H1 (cell line): ENCODE measurements around the gene LIAS. TPM values are rescaled to one million over a fixed set of nuclear protein-coding genes. Genes with fewer than 3 reads are reported as not detected.

ENCODE experiments used
- CHD1 ChIP-seq: IDR thresholded peaks from 2 replicates; pipeline ENCODE4 v1.6.1; 2012; ENCODE audit warnings: low read depth, low read length, improper control_type of control experiment
- SIN3A ChIP-seq, 2 experiments: IDR thresholded peaks in 1 of 2; conservative IDR thresholded peaks in 1 of 2; 2 replicates each; pipeline ENCODE4 v1.6.1; 2011 to 2012; ENCODE audit warnings: low read length in 2 of 2, improper control_type of control experiment in 1 of 2, low read depth in 1 of 2, mild to moderate bottlenecking in 1 of 2
- SP4 ChIP-seq: IDR thresholded peaks from 2 replicates; pipeline ENCODE4 v1.6.1; 2012; ENCODE audit warnings: low read length, inconsistent platforms
- polyA plus RNA-seq, 7 experiments: library from polyadenylated mRNA; depleted of rRNA in 3 of 7; stranded (reverse) in 5 of 7; unstranded in 2 of 7; fragments of >200 nt in 5 of 7; fragments of 200-250 nt in 2 of 7; gene quantifications; 1 replicate in 5 of 7; 2 replicates in 1 of 7; 4 replicates in 1 of 7; pipeline versions ENCODE4 v1.2.1 to v1.2.3, GENCODE V29; 2011 to 2013; ENCODE audit warnings: missing spikeins in 2 of 7, mixed read lengths in 2 of 7
- total RNA-seq: library from RNA; stranded (reverse); fragmentation: NEBNext Ultra II Directional; extraction: Animal tissue kit (Norgen Biotek cat#: 25700); gene quantifications from 2 replicates; pipeline ENCODE4 v1.2.1, GENCODE V29; 2021
- TF ChIP-seq, protein P1 (sequence below): fragments of 300-600 bp; sonication (generic); IDR thresholded peaks from 2 replicates; pipeline ENCODE4 v1.7.1; 2012; ENCODE audit warnings: low read length, moderate library complexity, mild to moderate bottlenecking, inconsistent platforms; ENCODE audit not compliant: insufficient replicate concordance

LIAS gene
- total and polyA plus RNA-seq, 2 of the 8 experiments (the other 6 are each of a cell fraction or from before 2014, with no cell fraction given): 10.5 to 24.9 TPM

DNA sequence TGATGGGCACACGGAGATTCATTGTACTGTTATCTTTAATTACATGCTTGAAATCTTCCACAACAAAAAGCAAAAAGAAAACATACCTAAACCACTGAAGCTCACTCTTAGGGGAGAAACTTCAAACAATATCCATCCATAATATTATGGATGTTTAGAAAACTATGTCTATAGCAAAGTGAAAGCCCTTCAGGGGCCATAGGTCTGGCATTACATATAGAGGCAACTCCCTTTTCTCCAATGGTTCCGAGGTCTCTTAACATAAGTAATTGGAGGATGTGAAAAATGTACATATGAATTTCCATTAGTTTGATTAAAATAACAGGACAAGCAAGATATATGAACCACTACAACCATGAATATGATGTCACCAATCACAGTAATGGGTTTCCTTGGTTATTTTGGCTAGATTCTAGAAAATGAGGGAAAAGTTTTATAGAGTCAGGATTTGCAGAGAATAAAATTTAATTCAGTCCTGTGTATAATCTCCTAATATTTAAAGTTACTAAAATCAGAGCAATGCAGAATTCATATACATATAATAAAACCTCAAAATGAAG, 57.6 kb downstream of the LIAS start (continued):
- TF ChIP-seq, protein P1, sequence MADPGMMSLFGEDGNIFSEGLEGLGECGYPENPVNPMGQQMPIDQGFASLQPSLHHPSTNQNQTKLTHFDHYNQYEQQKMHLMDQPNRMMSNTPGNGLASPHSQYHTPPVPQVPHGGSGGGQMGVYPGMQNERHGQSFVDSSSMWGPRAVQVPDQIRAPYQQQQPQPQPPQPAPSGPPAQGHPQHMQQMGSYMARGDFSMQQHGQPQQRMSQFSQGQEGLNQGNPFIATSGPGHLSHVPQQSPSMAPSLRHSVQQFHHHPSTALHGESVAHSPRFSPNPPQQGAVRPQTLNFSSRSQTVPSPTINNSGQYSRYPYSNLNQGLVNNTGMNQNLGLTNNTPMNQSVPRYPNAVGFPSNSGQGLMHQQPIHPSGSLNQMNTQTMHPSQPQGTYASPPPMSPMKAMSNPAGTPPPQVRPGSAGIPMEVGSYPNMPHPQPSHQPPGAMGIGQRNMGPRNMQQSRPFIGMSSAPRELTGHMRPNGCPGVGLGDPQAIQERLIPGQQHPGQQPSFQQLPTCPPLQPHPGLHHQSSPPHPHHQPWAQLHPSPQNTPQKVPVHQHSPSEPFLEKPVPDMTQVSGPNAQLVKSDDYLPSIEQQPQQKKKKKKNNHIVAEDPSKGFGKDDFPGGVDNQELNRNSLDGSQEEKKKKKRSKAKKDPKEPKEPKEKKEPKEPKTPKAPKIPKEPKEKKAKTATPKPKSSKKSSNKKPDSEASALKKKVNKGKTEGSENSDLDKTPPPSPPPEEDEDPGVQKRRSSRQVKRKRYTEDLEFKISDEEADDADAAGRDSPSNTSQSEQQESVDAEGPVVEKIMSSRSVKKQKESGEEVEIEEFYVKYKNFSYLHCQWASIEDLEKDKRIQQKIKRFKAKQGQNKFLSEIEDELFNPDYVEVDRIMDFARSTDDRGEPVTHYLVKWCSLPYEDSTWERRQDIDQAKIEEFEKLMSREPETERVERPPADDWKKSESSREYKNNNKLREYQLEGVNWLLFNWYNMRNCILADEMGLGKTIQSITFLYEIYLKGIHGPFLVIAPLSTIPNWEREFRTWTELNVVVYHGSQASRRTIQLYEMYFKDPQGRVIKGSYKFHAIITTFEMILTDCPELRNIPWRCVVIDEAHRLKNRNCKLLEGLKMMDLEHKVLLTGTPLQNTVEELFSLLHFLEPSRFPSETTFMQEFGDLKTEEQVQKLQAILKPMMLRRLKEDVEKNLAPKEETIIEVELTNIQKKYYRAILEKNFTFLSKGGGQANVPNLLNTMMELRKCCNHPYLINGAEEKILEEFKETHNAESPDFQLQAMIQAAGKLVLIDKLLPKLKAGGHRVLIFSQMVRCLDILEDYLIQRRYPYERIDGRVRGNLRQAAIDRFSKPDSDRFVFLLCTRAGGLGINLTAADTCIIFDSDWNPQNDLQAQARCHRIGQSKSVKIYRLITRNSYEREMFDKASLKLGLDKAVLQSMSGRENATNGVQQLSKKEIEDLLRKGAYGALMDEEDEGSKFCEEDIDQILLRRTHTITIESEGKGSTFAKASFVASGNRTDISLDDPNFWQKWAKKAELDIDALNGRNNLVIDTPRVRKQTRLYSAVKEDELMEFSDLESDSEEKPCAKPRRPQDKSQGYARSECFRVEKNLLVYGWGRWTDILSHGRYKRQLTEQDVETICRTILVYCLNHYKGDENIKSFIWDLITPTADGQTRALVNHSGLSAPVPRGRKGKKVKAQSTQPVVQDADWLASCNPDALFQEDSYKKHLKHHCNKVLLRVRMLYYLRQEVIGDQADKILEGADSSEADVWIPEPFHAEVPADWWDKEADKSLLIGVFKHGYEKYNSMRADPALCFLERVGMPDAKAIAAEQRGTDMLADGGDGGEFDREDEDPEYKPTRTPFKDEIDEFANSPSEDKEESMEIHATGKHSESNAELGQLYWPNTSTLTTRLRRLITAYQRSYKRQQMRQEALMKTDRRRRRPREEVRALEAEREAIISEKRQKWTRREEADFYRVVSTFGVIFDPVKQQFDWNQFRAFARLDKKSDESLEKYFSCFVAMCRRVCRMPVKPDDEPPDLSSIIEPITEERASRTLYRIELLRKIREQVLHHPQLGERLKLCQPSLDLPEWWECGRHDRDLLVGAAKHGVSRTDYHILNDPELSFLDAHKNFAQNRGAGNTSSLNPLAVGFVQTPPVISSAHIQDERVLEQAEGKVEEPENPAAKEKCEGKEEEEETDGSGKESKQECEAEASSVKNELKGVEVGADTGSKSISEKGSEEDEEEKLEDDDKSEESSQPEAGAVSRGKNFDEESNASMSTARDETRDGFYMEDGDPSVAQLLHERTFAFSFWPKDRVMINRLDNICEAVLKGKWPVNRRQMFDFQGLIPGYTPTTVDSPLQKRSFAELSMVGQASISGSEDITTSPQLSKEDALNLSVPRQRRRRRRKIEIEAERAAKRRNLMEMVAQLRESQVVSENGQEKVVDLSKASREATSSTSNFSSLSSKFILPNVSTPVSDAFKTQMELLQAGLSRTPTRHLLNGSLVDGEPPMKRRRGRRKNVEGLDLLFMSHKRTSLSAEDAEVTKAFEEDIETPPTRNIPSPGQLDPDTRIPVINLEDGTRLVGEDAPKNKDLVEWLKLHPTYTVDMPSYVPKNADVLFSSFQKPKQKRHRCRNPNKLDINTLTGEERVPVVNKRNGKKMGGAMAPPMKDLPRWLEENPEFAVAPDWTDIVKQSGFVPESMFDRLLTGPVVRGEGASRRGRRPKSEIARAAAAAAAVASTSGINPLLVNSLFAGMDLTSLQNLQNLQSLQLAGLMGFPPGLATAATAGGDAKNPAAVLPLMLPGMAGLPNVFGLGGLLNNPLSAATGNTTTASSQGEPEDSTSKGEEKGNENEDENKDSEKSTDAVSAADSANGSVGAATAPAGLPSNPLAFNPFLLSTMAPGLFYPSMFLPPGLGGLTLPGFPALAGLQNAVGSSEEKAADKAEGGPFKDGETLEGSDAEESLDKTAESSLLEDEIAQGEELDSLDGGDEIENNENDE: no peak
- TF ChIP-seq CHD1: no peak
- no peak for TF ChIP-seq SIN3A (conservative IDR thresholded peaks at IDR 0.05 in 1 of 2, IDR thresholded peaks at IDR 0.05 in 1 of 2; ENCODE audit: low read depth in 1 of 2, low read length in 2 of 2)
- no peak for TF ChIP-seq SP4
